ENCODE results near the gene CADM1.

DNA sequence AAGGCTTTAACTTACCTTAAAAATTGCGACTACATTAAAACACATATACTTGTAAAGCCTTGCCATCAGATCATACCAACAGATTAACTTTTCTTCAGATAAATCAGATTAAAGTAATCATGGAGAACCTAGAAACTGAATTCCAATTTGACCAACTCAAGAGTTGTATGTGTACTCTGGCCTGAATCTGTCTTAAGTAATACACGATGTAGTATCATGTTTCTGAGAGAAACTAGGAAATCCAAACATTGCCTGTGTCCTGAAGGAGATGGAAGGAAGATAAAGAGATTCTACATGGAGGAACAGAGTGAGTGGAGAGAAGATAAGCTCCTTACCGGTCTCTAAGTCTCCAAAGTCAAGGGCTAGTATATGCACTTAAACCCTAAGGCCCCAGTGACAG, 162.1 kb downstream of the CADM1 start:
- TF ChIP-seq, protein P1, sequence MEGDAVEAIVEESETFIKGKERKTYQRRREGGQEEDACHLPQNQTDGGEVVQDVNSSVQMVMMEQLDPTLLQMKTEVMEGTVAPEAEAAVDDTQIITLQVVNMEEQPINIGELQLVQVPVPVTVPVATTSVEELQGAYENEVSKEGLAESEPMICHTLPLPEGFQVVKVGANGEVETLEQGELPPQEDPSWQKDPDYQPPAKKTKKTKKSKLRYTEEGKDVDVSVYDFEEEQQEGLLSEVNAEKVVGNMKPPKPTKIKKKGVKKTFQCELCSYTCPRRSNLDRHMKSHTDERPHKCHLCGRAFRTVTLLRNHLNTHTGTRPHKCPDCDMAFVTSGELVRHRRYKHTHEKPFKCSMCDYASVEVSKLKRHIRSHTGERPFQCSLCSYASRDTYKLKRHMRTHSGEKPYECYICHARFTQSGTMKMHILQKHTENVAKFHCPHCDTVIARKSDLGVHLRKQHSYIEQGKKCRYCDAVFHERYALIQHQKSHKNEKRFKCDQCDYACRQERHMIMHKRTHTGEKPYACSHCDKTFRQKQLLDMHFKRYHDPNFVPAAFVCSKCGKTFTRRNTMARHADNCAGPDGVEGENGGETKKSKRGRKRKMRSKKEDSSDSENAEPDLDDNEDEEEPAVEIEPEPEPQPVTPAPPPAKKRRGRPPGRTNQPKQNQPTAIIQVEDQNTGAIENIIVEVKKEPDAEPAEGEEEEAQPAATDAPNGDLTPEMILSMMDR (conservative IDR thresholded peaks at IDR 0.05 in 1 of 2, IDR thresholded peaks at IDR 0.05 in 1 of 2; ENCODE audit: low read depth in 1 of 2, low read length in 2 of 2) = no peak
- TF ChIP-seq EZH2 (IDR thresholded peaks at IDR 0.05; ENCODE audit: low read length, missing control alignments) = no peak
